ENCODE measurements around the gene PHF23.
A peak's percentile ranks its signal among the peaks of the same experiment; 100 is the strongest.
"Not testable (repeated sequence)": the region's sequence is repeated elsewhere in the genome, so short reads cannot be mapped to it uniquely, and the experiment has no call there.

PHF23 gene

DNA sequence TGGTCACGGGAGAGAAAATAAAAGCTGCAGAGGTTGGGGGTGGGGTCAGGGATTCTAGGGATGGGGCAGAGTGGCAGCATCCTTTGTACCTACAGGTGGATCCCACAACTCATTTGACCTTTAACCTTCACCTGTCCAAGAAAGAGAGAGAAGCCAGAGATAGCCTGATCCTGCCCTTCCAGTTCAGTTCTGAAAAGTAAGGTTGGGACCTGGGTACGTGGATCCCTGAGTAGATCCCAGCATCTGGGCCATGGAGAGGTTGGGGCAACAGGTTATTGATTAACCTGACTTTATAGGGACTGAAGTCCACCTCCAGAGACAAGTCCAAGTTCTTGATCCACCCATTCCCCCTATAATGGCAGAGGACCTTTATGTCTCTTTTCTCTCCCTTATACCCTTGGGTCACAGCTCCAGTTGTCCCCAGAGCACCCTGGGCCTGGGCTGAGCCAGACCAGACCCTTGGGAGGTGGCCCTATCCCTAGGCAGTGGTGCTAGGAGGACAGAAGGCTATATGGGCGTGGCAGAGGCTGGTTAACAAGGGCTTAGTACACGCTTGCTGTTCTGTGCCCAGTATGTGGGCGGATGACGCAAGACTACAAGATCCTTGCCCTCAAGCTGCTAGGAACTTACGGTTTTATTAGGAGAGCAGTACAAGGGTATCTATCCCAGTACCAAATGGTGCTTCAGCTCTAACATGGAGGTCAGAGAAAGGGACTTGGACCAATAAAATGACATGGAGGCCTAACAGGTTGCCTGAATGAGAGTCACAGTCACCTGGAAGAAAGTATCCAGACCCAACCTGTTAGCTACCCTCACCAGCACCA, 19.7 kb upstream of the PHF23 start:
- DNase-seq (ENCODE audit: low spot score): no peak
- FAIRE-seq: no peak

DNA sequence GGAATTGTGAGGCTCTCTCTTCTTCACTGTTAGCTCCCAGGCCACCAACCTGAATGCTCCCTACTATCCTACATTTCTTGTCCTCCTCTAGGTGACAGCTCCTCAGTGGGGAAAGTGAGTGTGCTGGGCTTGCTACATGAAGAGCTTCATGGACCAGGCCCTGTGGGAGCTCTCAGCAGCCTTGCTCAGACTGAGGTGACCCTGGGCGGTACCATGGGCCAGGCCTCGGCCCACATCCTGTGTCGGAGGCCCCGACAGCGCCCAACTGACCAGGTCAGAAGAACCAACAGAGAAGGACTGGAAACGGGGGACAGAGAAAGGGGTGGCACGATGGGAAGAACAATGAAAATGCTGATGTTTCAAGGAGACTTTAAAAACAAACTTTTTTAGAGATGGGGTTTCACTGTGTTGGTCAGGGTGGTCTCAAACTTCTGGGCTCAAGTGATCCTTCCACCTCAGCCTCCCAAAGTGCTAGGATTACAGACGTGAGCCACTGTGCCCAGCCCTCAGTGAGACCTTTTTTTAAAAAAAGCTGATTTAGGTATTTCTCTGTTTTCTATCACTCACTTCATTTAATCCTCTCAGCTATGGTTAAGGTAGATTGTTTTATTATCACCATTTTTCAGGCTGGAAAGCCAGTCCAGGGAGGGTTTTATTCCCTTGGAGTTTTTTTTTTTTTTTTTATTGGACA, 17.7 kb upstream of the PHF23 start:
- FAIRE-seq: no peak
- DNase-seq (ENCODE audit: low spot score): no peak

DNA sequence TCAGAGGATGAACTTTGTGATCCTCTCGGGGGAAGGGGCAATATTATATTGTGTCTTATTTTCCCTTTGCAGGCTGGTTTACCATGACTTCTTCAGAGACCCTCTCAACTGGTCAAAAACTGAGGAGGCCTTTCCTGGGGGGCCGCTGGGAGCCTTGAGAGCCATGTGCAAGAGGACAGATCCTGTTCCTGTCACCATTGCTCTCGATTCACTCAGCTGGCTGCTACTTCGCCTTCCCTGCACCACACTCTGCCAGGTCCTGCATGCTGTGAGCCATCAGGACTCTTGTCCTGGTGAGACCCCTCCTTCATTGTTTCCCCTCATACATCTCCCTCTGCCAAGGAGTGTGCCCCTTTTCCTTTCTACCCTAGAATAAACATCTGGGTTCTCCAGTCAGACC, 15.3 kb upstream of the PHF23 start:
- DNase-seq (ENCODE audit: low spot score) (no peak), FAIRE-seq (no peak)

DNA sequence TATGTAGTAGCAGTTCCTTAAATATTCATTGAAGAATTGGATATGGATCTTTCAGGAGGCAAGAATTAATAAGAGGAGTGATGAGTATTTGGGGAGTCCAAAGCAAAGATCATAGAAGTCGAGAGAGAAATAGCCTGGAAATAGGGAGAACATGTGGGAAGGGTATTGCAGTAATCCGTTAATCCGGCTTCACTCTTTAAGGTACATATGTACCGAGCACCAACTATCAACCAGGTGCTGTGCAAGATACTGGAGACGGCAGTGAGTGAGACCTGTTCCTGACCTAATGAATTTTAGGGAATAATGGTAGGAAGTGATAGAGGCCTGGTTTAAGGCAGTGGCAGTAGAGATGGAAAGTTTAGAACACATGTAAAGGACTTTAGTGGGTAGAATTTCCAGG, 13.8 kb upstream of the PHF23 start:
- DNase-seq (ENCODE audit: low spot score) (no peak), FAIRE-seq (no peak)

DNA sequence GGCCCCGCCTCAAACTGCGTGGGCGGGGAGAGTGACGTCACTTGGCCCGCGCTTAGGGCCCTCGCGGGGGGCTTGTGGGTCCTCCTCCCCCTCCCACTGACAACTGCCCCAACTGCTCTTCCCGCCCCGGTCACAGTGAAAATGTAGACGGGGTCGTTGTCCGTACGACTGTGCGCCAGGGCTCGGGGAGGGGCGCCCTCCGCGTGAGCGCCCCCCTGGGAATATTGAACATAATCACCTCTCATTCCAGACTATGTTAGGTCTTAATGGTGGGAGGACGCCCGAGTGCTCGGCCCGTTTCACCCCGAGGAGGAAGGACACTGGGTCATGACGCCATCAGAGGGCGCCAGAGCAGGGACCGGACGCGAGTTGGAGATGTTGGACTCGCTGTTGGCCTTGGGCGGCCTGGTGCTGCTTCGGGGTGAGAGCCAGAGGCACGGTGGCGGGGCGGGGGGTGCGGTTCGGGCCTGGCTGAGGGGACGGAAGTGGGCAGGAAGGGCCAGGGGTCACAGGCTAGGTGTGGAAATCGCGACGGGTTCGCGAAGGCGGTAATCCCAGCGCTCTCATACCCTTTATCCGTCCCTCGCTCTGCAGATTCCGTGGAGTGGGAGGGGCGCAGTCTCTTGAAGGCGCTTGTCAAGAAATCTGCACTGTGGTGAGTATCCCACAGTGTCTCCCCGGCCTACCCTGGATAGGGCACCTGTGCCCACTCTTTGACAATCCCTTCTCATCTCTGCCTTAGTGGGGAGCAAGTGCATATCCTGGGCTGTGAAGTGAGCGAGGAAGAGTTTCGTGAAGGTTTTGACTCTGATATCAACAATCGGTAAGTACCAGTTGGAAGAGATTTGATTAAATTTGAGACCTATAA, 13.2 kb upstream of the PHF23 start, which contains the start of gene ELP5:
Gene ELP5, plus strand, starts transcription at position 40 of the 868 bp plus-strand sequence. Its CDS starts 336 bp downstream, at position 376.
- DNase-seq (ENCODE audit: low spot score) (peak; percentile 84), FAIRE-seq (peak; percentile 13)

DNA sequence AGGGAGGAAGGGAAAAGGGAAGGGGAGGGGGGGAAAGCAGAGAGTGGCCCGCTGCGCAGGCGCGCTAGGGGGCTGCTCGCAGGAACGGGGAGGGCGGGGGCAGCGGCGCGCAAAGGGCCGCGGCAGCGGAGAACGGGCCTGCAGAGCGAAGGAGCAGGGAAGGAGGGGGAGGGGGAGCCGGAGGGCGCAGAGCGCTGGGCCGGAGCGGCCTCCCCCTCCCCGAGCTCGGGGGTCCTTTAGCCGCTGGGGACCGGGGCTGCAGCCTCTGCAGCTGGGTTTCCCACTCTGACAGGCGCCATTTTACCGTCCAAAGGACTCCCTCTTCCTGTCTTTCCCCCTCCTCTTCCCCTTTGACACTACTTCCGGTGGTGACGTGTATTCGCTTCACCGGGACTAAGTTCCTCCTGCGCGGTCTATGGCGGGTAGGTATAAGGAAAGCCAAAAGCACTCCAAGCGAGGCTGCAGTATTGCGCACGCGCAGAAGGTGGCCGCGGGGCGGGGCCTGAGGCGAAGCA, 12.5 kb upstream of the PHF23 start, which contains the start of gene CTDNEP1:
Gene CTDNEP1, minus strand, starts transcription at position 74 of the 515 bp plus-strand sequence. CDS start 438 bp downstream, outside the sequence.
- FAIRE-seq (peak; percentile 81), DNase-seq (ENCODE audit: low spot score) (peak; percentile 92)

DNA sequence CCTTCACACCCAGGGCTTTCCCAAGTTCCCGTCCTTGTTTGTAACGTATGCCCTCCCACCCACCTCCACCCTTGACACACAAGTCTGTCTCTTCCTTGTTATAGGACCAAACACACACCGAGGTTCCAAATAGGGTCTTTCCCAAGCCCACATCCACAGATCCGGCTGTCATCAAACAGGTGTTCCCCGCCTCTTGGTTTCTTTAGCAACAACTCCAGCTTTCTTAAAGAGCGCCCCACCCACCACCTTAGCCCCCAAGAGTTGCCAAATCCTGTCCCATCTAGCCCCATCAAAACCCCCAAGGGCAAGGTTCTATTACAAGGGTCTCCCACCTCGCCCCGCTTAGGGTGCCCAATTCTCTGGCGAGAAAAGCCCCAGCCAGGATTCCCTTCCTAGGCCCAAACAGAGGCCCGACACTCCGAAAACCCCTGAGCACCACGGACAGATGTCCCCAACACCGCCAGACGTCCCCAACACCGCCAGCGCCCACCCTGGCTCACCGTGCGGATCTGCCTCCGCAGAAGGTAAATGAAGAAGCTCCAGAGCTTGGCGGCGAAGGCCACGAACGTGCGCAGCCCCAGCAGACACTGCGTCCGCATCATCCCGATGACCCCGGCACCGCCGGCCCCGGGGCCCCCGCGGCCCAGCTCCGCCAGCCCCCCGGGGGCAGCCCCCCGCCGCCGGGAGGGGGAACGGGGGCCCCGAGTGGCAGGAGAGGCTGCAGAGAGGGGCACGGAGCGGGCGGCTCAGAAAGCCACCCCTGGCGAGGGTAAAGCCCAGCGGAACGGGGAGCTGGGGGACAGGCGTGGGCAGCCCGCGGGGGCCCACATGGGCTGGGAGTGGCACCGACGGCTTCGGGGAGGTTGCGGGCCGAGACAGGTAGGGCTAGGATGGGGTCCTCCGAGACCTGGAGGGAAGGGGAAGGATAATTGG, 11.7 kb upstream of the PHF23 start:
- FAIRE-seq (no peak), DNase-seq (ENCODE audit: low spot score) (no peak)

DNA sequence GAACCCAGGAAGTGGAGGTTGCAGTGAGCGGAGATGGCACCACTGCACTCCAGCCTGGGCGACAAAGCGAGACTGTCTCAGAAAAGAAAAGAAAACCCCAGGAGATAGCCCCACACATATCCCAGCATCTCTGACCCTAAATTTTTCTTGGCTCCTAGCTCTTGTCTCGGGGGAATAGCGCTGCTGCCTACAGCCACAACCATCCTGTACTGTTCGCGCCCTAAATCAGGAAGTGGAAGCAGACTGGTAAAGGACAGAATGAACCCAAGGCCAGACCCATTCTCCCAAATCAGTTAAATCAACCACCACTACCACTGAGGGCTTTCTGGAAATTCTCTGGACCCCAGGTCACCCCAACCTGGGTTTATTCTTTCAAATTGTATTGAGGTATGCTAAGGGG, 10.6 kb upstream of the PHF23 start:
- FAIRE-seq (no peak), DNase-seq (ENCODE audit: low spot score) (no peak)

DNA sequence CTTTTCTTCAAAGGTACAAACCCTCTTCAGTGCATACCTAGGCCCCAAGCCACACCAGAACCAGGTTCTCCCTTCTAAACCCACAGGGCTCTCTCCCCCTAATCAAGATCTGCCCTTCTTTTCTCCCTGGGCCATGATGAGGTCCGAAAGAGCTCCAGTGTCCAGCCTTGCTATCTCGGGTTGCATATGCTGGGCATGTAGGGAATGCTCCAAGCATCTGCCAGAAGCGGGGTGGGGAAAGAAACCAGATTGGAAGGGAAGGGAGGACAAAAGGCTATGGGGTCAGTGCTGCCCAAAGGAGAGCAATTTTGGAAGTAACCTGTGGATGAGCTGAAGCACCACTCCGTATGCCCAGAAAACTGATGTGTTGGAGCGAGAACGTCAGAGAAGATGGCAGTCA, 10.0 kb upstream of the PHF23 start:
- DNase-seq (ENCODE audit: low spot score) (no peak), FAIRE-seq (no peak)

DNA sequence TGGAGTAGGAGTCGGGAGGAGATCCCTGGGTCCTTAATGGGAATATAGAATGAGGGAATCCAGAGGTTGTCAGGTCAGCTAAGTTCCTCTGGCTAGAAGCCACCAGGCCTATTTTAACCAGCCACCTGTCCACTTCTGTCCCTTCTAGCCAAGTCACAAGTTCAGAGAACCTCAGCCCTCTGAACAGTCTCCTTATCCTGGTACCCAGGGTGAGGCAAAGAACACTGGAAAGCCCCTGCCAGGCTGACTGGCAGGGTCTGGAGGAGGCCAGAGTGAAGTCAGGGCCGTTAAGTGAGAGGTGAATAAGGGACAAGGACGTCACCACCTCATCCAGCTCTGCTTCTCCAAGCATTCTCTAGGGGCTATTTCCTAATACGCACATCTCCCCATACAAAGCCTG, 9.5 kb upstream of the PHF23 start:
- DNase-seq (ENCODE audit: low spot score): no peak
- no peak for FAIRE-seq

DNA sequence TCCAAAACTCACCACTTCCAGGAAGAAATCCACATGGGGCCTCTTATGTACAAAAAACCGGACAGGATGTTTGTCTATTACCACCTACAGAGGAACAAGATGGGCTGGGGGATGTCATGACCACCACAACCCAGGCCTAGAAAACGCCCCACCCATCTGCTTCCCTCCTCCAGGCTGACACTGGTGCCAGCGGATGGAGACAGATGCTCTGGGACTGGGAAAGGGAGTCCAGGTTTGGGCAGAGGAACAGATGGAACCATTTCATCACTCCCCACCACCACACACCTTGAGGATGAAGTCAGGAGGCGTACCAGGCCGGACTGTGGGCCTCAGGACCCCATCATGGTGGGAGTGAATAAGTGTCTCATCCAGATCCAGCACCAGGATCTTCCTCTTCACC, 7.5 kb upstream of the PHF23 start:
- FAIRE-seq (no peak), DNase-seq (ENCODE audit: low spot score) (no peak)

DNA sequence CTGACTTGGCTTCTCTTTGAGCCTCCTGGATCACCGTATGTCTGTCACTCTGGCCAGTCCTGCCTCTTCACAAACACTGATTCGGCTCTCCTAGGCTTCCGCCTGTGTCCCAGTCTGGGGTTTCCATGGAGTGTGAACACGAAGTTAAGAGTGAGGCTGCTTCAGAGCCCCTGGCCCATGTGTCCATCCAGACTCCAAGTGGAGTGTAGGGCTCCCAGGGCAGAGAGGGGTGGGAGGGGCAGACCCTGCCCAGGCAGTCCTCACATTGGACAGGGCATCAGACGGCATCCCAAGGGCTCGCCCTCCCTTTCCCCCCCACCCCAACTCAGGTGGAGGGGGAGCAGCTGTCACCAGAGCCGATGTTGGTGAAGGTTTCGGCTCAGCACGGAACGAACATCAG, 4.6 kb upstream of the PHF23 start:
- FAIRE-seq; DNase-seq (ENCODE audit: low spot score): not testable (repeated sequence)

DNA sequence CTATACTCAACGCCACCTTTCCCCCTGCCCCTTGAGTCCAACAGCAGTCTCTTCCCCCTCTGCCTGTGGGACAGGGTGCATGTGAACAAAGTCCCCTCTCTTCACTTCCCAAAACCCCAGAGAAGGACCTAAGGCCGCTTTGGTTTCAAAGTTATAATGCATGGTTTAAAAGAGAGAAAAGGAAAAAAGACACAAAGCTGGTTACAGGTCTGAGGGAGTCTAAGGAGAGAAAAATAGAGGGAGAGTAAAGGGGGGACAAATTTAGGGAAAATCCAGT, 4.1 kb upstream of the PHF23 start:
- FAIRE-seq: no peak

DNA sequence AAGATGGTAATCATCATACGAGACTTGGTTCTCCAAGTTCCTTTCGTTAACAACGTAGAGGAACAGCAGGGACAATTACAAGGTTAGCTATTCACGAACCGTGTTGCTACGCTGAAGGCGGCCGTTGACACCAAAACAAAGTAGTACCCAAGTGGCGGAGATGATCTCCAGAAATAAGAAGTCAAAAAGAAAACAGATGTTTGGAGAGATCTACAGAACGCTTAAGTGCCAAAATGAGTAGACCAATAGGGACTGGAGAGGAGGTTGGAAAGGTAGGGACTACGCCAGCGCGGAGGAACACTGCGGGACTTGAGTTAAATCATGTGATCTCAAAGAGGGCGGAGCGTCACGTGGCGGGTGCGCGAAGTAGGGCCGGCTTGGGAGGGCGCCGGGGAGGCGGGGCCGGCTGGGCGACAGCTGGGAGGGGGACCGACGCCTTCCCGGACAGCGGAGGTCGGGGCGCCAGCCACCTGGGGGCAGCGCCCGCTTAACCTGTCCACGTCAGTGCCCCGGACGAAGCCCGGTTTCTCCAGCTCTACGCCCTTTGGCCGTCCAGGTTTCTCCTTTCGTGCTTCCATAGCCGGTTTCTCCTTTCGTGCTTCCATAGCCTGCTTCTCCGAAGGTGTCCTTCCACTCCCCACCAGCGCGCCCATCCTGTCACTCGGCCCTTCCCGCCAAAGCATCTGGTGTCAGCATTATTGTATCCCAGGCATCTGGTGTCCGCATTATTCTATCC, 3.6 kb upstream of the PHF23 start:
- FAIRE-seq: no peak
- DNase-seq (ENCODE audit: low spot score): peak; percentile 79

More for the DNA sequence above, 4.1 kb upstream of the PHF23 start:
- DNase-seq (ENCODE audit: low spot score): no peak

DNA sequence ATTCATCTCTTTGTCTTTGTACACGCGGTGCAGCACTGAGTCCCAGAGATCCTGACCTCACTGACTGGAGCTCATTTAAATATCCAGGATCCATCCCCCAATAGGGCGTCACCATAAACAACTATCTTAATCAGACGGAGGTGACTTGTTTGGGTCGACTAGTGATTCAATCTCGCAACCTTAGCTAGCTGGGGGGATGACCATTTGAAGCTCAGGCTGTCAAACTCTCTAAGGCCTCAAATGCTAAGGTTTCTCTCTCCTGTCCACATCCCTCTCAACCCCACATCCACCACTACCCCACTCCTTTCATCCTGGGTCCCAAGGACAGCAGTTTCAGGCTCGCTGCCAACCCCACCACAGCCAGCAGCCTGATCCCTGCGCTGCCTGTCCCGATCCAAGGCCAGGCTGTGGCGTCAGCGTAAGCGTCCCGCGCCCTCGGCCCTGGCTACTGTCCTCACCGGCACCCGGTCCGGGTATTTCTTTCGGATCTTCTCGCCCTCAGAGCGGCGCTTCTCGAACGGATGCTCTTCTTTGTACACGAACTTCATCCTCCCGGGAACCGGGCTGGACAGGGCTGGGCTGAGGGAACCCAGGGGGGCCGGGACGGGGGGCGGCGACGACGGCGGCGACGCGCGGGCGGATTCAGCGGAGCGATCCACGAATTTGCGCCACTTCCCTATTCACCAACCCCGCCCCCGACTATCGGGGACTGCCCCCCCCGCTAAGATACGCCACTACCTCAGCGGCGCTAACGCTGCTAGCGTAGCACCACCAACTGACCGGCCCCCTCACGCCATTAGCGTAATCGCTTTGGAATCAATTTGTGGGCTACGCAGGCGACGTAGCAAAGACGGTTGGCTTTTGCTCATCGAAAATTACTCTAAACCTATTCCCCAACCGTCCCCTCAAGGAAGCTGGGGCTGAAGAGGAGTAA, 2.8 kb upstream of the PHF23 start, which contains the start of gene GABARAP:
Gene GABARAP, minus strand, starts transcription at position 667 of the 934 bp plus-strand sequence. Its CDS starts 119 bp downstream, at position 548.
- FAIRE-seq: no peak

DNA sequence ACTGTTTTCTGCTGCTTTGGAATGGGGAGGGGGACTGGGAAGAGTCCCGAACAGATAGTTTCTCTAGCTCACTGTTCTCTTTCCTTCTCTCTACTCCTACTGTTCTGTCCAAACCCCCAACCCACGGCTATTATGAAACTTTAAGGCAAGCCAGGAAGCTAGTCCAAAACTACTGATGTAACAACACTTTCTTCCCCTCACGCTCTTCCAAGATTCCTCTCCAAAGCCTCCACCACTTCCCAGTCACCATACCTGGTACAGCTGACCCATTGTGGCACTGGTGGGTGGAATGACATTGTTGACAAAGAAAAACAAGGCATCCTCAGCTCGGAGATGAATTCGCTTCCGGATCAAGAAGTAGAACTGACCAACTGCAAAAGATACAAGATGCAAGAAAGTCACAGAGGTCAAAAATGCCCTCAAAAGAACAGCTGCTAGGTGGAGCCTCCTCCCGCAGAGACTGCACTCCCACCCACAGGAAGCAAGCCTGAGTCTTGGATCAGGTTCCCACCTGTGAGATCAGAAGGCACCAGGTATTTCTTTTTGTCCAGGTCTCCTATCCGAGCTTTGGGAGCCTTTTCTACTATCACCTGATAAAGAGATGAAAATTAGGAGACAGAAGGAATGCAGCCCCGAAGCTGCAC, 2.0 kb upstream of the PHF23 start:
- no peak for FAIRE-seq
- DNase-seq (ENCODE audit: low spot score): no peak

More for the DNA sequence above, 2.8 kb upstream of the PHF23 start, which contains the start of gene GABARAP:
- peak; percentile 72 for DNase-seq (ENCODE audit: low spot score)

DNA sequence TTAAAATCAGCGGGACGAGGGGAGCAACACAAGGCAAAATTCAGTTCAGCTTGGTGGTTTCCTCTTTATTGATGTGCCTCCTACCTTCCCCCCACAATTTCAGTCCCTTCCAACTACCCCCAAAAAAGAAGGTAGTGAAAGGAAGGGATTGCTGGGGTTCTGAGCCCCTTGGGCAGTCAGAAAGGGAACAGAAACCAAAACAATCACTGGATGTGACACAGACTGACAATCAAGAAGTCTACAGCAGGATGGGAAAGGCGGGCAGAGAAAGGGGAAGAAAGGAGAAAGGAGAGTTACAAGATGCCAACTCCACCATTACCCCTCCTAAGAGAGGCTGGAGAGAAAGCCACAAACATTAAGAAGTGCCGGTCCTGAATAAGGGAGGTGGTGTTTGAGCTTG, 1.1 kb upstream of the PHF23 start:
- DNase-seq (ENCODE audit: low spot score) (no peak), FAIRE-seq (no peak)

Data from urothelium cell line (cell line).